ENCODE data around the gene RBP7.

RBP7 gene

DNA sequence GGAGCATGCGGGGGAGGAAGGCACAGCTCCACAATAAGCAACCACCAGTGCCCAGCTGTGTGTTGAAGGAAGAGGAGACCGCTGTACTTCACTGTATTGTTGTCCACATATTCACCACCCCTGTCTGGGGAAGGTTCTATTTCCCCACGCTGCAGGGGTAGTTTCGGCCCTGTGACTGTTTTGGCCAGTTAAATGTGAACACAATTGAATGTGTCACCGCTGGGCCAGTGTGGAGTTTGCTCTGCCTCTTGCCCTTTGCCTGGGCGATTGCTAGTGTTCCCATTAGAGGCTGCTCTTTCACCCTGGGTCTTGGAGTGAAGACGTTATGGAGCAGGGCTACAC, 68.3 kb downstream of the RBP7 start:
- no peak overlapping the region for H3K4me3 ChIP-seq (ENCODE audit: low read depth, low read length)
- TF ChIP-seq, protein P1, sequence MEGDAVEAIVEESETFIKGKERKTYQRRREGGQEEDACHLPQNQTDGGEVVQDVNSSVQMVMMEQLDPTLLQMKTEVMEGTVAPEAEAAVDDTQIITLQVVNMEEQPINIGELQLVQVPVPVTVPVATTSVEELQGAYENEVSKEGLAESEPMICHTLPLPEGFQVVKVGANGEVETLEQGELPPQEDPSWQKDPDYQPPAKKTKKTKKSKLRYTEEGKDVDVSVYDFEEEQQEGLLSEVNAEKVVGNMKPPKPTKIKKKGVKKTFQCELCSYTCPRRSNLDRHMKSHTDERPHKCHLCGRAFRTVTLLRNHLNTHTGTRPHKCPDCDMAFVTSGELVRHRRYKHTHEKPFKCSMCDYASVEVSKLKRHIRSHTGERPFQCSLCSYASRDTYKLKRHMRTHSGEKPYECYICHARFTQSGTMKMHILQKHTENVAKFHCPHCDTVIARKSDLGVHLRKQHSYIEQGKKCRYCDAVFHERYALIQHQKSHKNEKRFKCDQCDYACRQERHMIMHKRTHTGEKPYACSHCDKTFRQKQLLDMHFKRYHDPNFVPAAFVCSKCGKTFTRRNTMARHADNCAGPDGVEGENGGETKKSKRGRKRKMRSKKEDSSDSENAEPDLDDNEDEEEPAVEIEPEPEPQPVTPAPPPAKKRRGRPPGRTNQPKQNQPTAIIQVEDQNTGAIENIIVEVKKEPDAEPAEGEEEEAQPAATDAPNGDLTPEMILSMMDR (IDR thresholded peaks at IDR 0.05; ENCODE audit: insufficient read depth, low read depth, low read length, missing control alignments) = no peak
- DNase-seq (ENCODE audit: low read depth) = no peak

Data from GM12865 (cell line).